Right lobe of liver (tissue), 6 donors: ENCODE results near the gene ZNF841. TPM values are rescaled to one million over a fixed set of nuclear protein-coding genes. Genes with fewer than 3 reads are reported as not detected.

Experiments
- ATAC-seq, 4 donors: fragments of 200-7000 bp; cut with Tn5 transposase; one replicate each; pipeline ENCODE4 v1.9.1; 2020; ENCODE audit warnings: mild to moderate bottlenecking in 4 of 4, moderate library complexity in 4 of 4
- DNase-seq, 3 donors: peaks; one replicate each; pipeline ENCODE4 v3.0.0-alpha.2; 2020
- H3K27ac ChIP-seq, 3 donors: fragments of 200-600 bp; one replicate each; pipeline ENCODE4 v1.8.0; 2022
- H3K27me3 ChIP-seq, 2 donors: fragments of 200-600 bp; one replicate each; pipeline ENCODE4 v1.8.0; 2022
- H3K36me3 ChIP-seq, 4 donors: fragments of 200-600 bp; sonication (generic) in 1 of 4; one replicate each; pipeline versions ENCODE4 v1.5.1 to v1.8.0; 2017 to 2022; ENCODE audit warnings: control low read depth in 1 of 4
- H3K4me1 ChIP-seq, 4 donors: fragments of 200-600 bp; sonication (generic) in 1 of 4; one replicate each; pipeline versions ENCODE4 v1.5.1 to v1.8.0; 2017 to 2022; ENCODE audit warnings: control low read depth in 1 of 4
- H3K4me3 ChIP-seq, 3 donors: fragments of 200-600 bp; one replicate each; pipeline ENCODE4 v1.8.0; 2022
- H3K9me3 ChIP-seq, 4 donors: fragments of 200-600 bp; sonication (generic) in 1 of 4; one replicate each; pipeline versions ENCODE4 v1.5.1 to v1.8.0; 2017 to 2022; ENCODE audit warnings: control low read depth in 1 of 4
- CTCF ChIP-seq, 4 donors: fragments of 200-600 bp in 3 of 4; fragments of 450-650 bp in 1 of 4; IDR thresholded peaks; one replicate each; pipeline versions ENCODE4 v1.5.1 to v1.8.0; 2016 to 2022; ENCODE audit warnings: antibody characterized with exemption in 4 of 4, mild to moderate bottlenecking in 2 of 4
- POLR2A ChIP-seq: fragments of 450-650 bp; IDR thresholded peaks from one replicate; pipeline ENCODE4 v1.6.1; 2017; ENCODE audit warnings: antibody characterized with exemption, mild to moderate bottlenecking
- WGBS: methylation state at CpG from one replicate; pipeline ENCODE4 v1.1.6; 2018; ENCODE audit warnings: low coverage, low lambda C conversion rate; ENCODE audit not compliant: insufficient coverage; ENCODE audit errors: missing lambda C conversion rate; 5-methylcytosine and 5-hydroxymethylcytosine counted together
- intact Hi-C, 2 donors: fragments of 100-400 bp; cut with DNase I; formaldehyde crosslinking; loops; one replicate each; pipeline versions ENCODE4 v1.11.2 to v1.14.1; 2022
- total RNA-seq, 6 experiments: library from RNA; depleted of rRNA in 2 of 6; stranded (reverse); fragments of >200 nt in 2 of 6; fragmentation: NEBNext Ultra II Directional in 3 of 6; extraction: Animal tissue kit (Norgen Biotek cat#: 25700) in 3 of 6; gene quantifications; one replicate each; pipeline versions ENCODE4 v1.1.0 to v1.2.4, GENCODE V29; 2016 to 2023
- donor health status: DM: no; HTN: yes; CAD: no.
- donor health status: DM: no; HTN: no; CAD: no.
- donor health status: DM: no; HTN: no; CAD: no.
- donor health status: DM: no; HTN: yes; CAD: no.
- donor health status: DM: no; HTN: yes; CAD: no.

ZNF841 gene
- total RNA-seq, 6 experiments from 2014 or later, result 2.8 to 8.7 (median 5.8) TPM

GRCh38 chr19:52115526-52116053 lies 20.0 kb upstream of the ZNF841 start:
- ATAC-seq (no peak), DNase-seq (no peak)
- intact Hi-C loops, result no loop called here
- peaks cover 5 to 42% (median 11%) of the 10 kb centered on the region in 4 donors for H3K36me3 ChIP-seq
- no peaks in the 10 kb centered on the region for H3K4me1 ChIP-seq
- no peak overlapping the region for H3K4me3 ChIP-seq
- TF ChIP-seq CTCF (IDR thresholded peaks at IDR 0.05) (no peak), POLR2A (no peak)
- H3K27me3 ChIP-seq, result no peaks in the 10 kb centered on the region
- WGBS, result over 99% methylated on average over 12 of the region's 12 CpGs
- H3K9me3 ChIP-seq, result peaks cover 3 to 91% (median 58%) of the 10 kb centered on the region in 4 donors
- H3K27ac ChIP-seq, result no peak overlapping the region

- H3K36me3 ChIP-seq, result peaks cover 5 to 35% (median 11%) of the 10 kb centered on the region in 4 donors
- intact Hi-C loops, result no loop called here
- no peaks in the 10 kb centered on the region for H3K27me3 ChIP-seq
- H3K27ac ChIP-seq, result no peak overlapping the region
- H3K4me3 ChIP-seq, result no peak overlapping the region
- ATAC-seq (no peak), DNase-seq (no peak)
- peaks cover 3 to 93% (median 56%) of the 10 kb centered on the region in 4 donors for H3K9me3 ChIP-seq
- H3K4me1 ChIP-seq, result no peaks in the 10 kb centered on the region
- WGBS, result 92% methylated on average over 4 of the region's 5 CpGs
- TF ChIP-seq POLR2A (no peak), CTCF (IDR thresholded peaks at IDR 0.05) (no peak)
Observed at GRCh38 chr19:52114691-52115090, 19.1 kb upstream of the ZNF841 start.

GRCh38 chr19:52112624-52113023 lies 17.1 kb upstream of the ZNF841 start:
- H3K4me3 ChIP-seq, result no peak overlapping the region
- peaks cover 3 to 78% (median 51%) of the 10 kb centered on the region in 4 donors for H3K9me3 ChIP-seq
- H3K27me3 ChIP-seq, result no peaks in the 10 kb centered on the region
- WGBS, result 81% methylated on average over 3 of the region's 3 CpGs
- H3K4me1 ChIP-seq, result no peaks in the 10 kb centered on the region
- H3K27ac ChIP-seq, result no peak overlapping the region
- ATAC-seq (no peak), DNase-seq (no peak)
- H3K36me3 ChIP-seq, result peaks cover 5 to 18% (median 11%) of the 10 kb centered on the region in 4 donors
- intact Hi-C loops, result no loop called here
- TF ChIP-seq POLR2A (no peak), CTCF (IDR thresholded peaks at IDR 0.05) (no peak)

GRCh38 chr19:52110780-52111179 lies 15.2 kb upstream of the ZNF841 start:
- TF ChIP-seq POLR2A (no peak), CTCF (IDR thresholded peaks at IDR 0.05) (no peak)
- intact Hi-C loops, result no loop called here
- H3K9me3 ChIP-seq, result peaks cover 3 to 68% (median 36%) of the 10 kb centered on the region in 4 donors
- ATAC-seq (no peak), DNase-seq (no peak)
- no peaks in the 10 kb centered on the region for H3K4me1 ChIP-seq
- no peak overlapping the region for H3K4me3 ChIP-seq
- no peak overlapping the region for H3K27ac ChIP-seq
- 88% methylated on average over 6 of the region's 6 CpGs for WGBS
- no peaks in the 10 kb centered on the region for H3K27me3 ChIP-seq
- peaks cover 0 to 2% (median under 1%) of the 10 kb centered on the region in 4 donors for H3K36me3 ChIP-seq

- TF ChIP-seq CTCF (IDR thresholded peaks at IDR 0.05) (no peak), POLR2A (no peak)
- Histone ChIP-seq H3K9me3 (peaks cover 0 to 18% (median 9%) of the 10 kb centered on the region in 4 donors), H3K27me3 (no peaks in the 10 kb centered on the region), H3K4me1 (no peaks in the 10 kb centered on the region), H3K4me3 (no peak overlapping the region), H3K36me3 (no peaks in the 10 kb centered on the region), H3K27ac (no peak overlapping the region)
- ATAC-seq (no peak), DNase-seq (no peak)
- 83% methylated on average over 1 of the region's 1 CpG for WGBS
- intact Hi-C loops, result no loop called here
Observed at GRCh38 chr19:52102782-52103181, 7.2 kb upstream of the ZNF841 start.
